CD14-positive monocyte (primary cell): Measurements from ENCODE around the gene MITF. TPM values are rescaled to one million over a fixed set of nuclear protein-coding genes. Genes with fewer than 3 reads are reported as not detected.
A peak's percentile ranks its signal among the peaks of the same experiment; 100 is the strongest.

Source experiments
- DNase-seq, 3 donors: peaks; one replicate each; pipeline ENCODE4 v3.0.0-alpha.2; 2011 to 2022
- H2AFZ ChIP-seq: 2 replicates; pipeline ENCODE4 v1.6.0; 2012; ENCODE audit warnings: mild to moderate bottlenecking, low read depth, low read length, inconsistent platforms; ENCODE audit not compliant: insufficient read depth, poor library complexity, severe bottlenecking
- H3K27ac ChIP-seq, 2 donors: 1 replicate in 1 of 2; 2 replicates in 1 of 2; pipeline ENCODE4 v1.5.1; 2012 to 2013; ENCODE audit warnings: low read length in 2 of 2, control low read depth in 1 of 2, inconsistent platforms in 1 of 2, low read depth in 1 of 2, mild to moderate bottlenecking in 1 of 2
- H3K27me3 ChIP-seq, 2 donors: one replicate each; pipeline versions ENCODE4 v1.6.0 to v1.6.1; 2011 to 2013; ENCODE audit warnings: low read length in 2 of 2; ENCODE audit not compliant: control insufficient read depth in 2 of 2, insufficient read depth in 2 of 2
- H3K36me3 ChIP-seq, 2 donors: replicated peaks in 1 of 2; 1 replicate in 1 of 2; 2 replicates in 1 of 2; pipeline versions ENCODE4 v1.5.1 to v1.6.1; 2012 to 2013; ENCODE audit warnings: low read length in 2 of 2, control low read depth in 1 of 2, inconsistent platforms in 1 of 2, mild to moderate bottlenecking in 1 of 2; ENCODE audit not compliant: insufficient read depth in 2 of 2, control insufficient read depth in 1 of 2
- H3K4me1 ChIP-seq, 2 donors: 1 replicate in 1 of 2; 2 replicates in 1 of 2; pipeline versions ENCODE4 v1.5.1 to v1.6.1; 2012 to 2013; ENCODE audit warnings: low read length in 2 of 2, control low read depth in 1 of 2, inconsistent platforms in 1 of 2, mild to moderate bottlenecking in 1 of 2, moderate library complexity in 1 of 2; ENCODE audit not compliant: insufficient read depth in 2 of 2, control insufficient read depth in 1 of 2
- H3K4me2 ChIP-seq: replicated peaks from 2 replicates; pipeline ENCODE3; 2012; ENCODE audit warnings: low read length, moderate library complexity, mild to moderate bottlenecking; ENCODE audit not compliant: poor library complexity, severe bottlenecking; ENCODE audit errors: extremely low read depth
- H3K4me3 ChIP-seq, 3 experiments: fragments of 200-600 bp in 1 of 3; sonication (generic) in 1 of 3; replicated peaks in 1 of 3; 1 replicate in 2 of 3; 2 replicates in 1 of 3; pipeline ENCODE4 v1.5.1; 2011 to 2013; ENCODE audit warnings: low read length in 3 of 3, mild to moderate bottlenecking in 3 of 3, control low read depth in 2 of 3, low read depth in 2 of 3, inconsistent platforms in 1 of 3, moderate library complexity in 1 of 3
- H3K79me2 ChIP-seq: 2 replicates; pipeline ENCODE4 v1.6.0; 2012; ENCODE audit warnings: mild to moderate bottlenecking, control low read depth, inconsistent platforms, low read length, moderate library complexity; ENCODE audit not compliant: insufficient read depth
- H3K9ac ChIP-seq: 2 replicates; pipeline ENCODE4 v1.6.0; 2017; ENCODE audit warnings: low read length, mild to moderate bottlenecking; ENCODE audit not compliant: insufficient read depth, poor library complexity, severe bottlenecking
- H3K9me3 ChIP-seq, 2 donors: replicated peaks in 1 of 2; 1 replicate in 1 of 2; 2 replicates in 1 of 2; pipeline versions ENCODE4 v1.5.1 to v1.6.1; 2012 to 2013; ENCODE audit warnings: low read length in 2 of 2, control low read depth in 1 of 2; ENCODE audit not compliant: control insufficient read depth in 1 of 2, insufficient read depth in 1 of 2
- H4K20me1 ChIP-seq: 2 replicates; pipeline ENCODE4 v1.6.0; 2012; ENCODE audit warnings: mild to moderate bottlenecking, low read length, control low read depth, moderate library complexity; ENCODE audit not compliant: insufficient read depth
- H3K27ac Mint-ChIP-seq, 7 donors: one replicate each; pipeline ENCODE4 v1.8.0; 2020; ENCODE audit warnings: mild to moderate bottlenecking in 7 of 7, mixed read lengths in 7 of 7, moderate library complexity in 6 of 7, inconsistent platforms in 2 of 7
- H3K27me3 Mint-ChIP-seq, 3 donors: one replicate each; pipeline ENCODE4 v1.8.0; 2021 to 2022; ENCODE audit warnings: low read depth in 3 of 3, mild to moderate bottlenecking in 3 of 3, mixed read lengths in 3 of 3, moderate library complexity in 3 of 3, inconsistent platforms in 1 of 3
- H3K36me3 Mint-ChIP-seq, 2 donors: one replicate each; pipeline ENCODE4 v1.8.0; 2020; ENCODE audit warnings: mixed read lengths in 2 of 2, inconsistent platforms in 1 of 2, mild to moderate bottlenecking in 1 of 2
- H3K4me1 Mint-ChIP-seq: one replicate; pipeline ENCODE4 v1.8.0; 2020; ENCODE audit warnings: mild to moderate bottlenecking, mixed read lengths
- H3K4me3 Mint-ChIP-seq, 2 donors: one replicate each; pipeline ENCODE4 v1.8.0; 2020; ENCODE audit warnings: mild to moderate bottlenecking in 2 of 2, mixed read lengths in 2 of 2, moderate library complexity in 1 of 2
- H3K9me3 Mint-ChIP-seq, 7 donors: one replicate each; pipeline ENCODE4 v1.8.0; 2020 to 2022; ENCODE audit warnings: mixed read lengths in 7 of 7, mild to moderate bottlenecking in 6 of 7, moderate library complexity in 6 of 7, inconsistent platforms in 2 of 7
- CTCF ChIP-seq: fragments of 200-600 bp; IDR thresholded peaks from one replicate; pipeline ENCODE4 v1.8.0; 2022; ENCODE audit warnings: antibody characterized with exemption, mild to moderate bottlenecking
- WGBS: methylation state at CpG from one replicate; pipeline ENCODE4 v1.1.5; 2013; ENCODE audit warnings: missing lambda C conversion rate; ENCODE audit not compliant: insufficient coverage; 5-methylcytosine and 5-hydroxymethylcytosine counted together
- intact Hi-C, 2 donors: fragments of 100-400 bp; cut with micrococcal nuclease; formaldehyde crosslinking; loops; one replicate each; pipeline versions ENCODE4 v1.15.0 to v1.15.1; 2023
- polyA plus RNA-seq, 3 donors: library from polyadenylated mRNA; depleted of rRNA in 1 of 3; unstranded in 2 of 3; stranded (reverse) in 1 of 3; fragments of 300-500 nt in 2 of 3; fragments of >200 nt in 1 of 3; fragmentation: Illumina TruSeq in 2 of 3; gene quantifications; 1 replicate in 2 of 3; 2 replicates in 1 of 3; pipeline ENCODE4 v1.2.3, GENCODE V29; 2012 to 2021

MITF gene
- polyA plus RNA-seq, 3 donors, result 7.0 to 15.1 (median 12.1) TPM

- Histone ChIP-seq H3K27ac (peak overlapping the region in 1 of 2 donors; percentile 89), H3K79me2 (peaks cover 61% of the 10 kb centered on the region), H3K36me3 (no peaks in the 10 kb centered on the region), H3K9me3 (no peaks in the 10 kb centered on the region), H2AFZ (peak overlapping the region; percentile 7), H3K4me1 (peaks cover 37 to 46% of the 10 kb centered on the region in 2 donors), H3K4me3 (no peak overlapping the region), H4K20me1 (no peaks in the 10 kb centered on the region), H3K4me2 (no peak overlapping the region), H3K27me3 (no peaks in the 10 kb centered on the region), H3K9ac (no peak overlapping the region)
- no peak for TF ChIP-seq CTCF
- WGBS, result 100% methylated on average over 1 of the region's 2 CpGs
- Mint-ChIP-seq H3K4me1 (peaks cover 61% of the 10 kb centered on the region), H3K4me3 (peak overlapping the region in 1 of 2 donors; percentile 35), H3K9me3 (no peaks in the 10 kb centered on the region), H3K36me3 (peaks cover 0 to 3% of the 10 kb centered on the region in 2 donors), H3K27me3 (no peaks in the 10 kb centered on the region), H3K27ac (peak overlapping the region; percentile 79 to 99 (median 94))
- peak in 2 of 3 donors; percentile 16 to 51 for DNase-seq
- intact Hi-C loops, result no loop called here
These were observed 22.9 kb downstream of the MITF start for GRCh38 chr3:69761896-69762767.

DNA sequence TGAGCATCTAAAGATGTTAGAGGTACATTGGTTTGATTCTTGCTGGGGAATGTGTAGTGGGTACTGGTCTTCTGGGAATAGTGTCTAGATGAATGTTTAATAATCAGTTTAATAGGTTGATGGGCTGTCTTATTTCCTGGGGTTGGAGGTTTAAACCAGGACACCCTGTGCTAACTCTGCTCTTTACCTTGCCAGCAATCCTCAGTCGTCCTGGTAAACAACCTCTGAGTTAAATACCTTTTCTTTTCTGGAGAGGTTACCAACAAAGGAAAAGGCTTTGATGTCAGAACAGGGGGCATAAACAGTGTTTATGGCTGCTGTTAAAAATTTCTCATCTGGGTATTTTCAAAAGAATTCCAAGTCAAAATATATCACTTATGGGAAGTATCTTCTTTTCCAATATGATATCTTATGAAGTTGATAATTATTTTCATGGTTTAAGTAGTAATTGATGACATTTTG, 23.5 kb downstream of the MITF start:
- no peak for TF ChIP-seq CTCF
- H3K36me3 Mint-ChIP-seq, result peaks cover 0 to 8% of the 10 kb centered on the region in 2 donors
- DNase-seq, result no peak
- H4K20me1 ChIP-seq, result no peaks in the 10 kb centered on the region
- no peaks in the 10 kb centered on the region for H3K36me3 ChIP-seq
- H3K27ac ChIP-seq, result peak overlapping the region in 1 of 2 donors; percentile 89
- no peak overlapping the region for H3K4me3 ChIP-seq
- intact Hi-C loops, result no loop called here
- H3K79me2 ChIP-seq, result peaks cover 64% of the 10 kb centered on the region
- H3K9me3 ChIP-seq, result no peaks in the 10 kb centered on the region
- H3K9me3 Mint-ChIP-seq, result no peaks in the 10 kb centered on the region
- H2AFZ ChIP-seq, result peak overlapping the region; percentile 7
- peak overlapping the region in 1 of 2 donors; percentile 35 for H3K4me3 Mint-ChIP-seq
- no peaks in the 10 kb centered on the region for H3K27me3 ChIP-seq
- H3K4me2 ChIP-seq, result no peak overlapping the region
- peak overlapping the region; percentile 79 to 99 (median 94) for H3K27ac Mint-ChIP-seq
- H3K4me1 ChIP-seq, result peaks cover 37 to 46% of the 10 kb centered on the region in 2 donors
- peaks cover 62% of the 10 kb centered on the region for H3K4me1 Mint-ChIP-seq
- no peak overlapping the region for H3K9ac ChIP-seq
- no CpG with 5 or more reads among the region's 1 CpG for WGBS
- H3K27me3 Mint-ChIP-seq, result peaks cover 0 to 3% (median 1%) of the 10 kb centered on the region in 3 donors
